Fibroblast of pulmonary artery (primary cell): ENCODE measurements around the gene EPHB1.

ENCODE experiments used
- DNase-seq: peaks from one replicate; pipeline ENCODE4 v3.0.0-alpha.2; 2010; ENCODE audit warnings: low read depth
- H3K4me3 ChIP-seq: replicated peaks from 2 replicates; pipeline ENCODE4 v1.5.1; 2011; ENCODE audit warnings: low read depth, mild to moderate bottlenecking, control low read depth, low read length, moderate library complexity
- CTCF ChIP-seq: IDR thresholded peaks from 2 replicates; pipeline ENCODE4 v1.5.1; 2011; ENCODE audit warnings: mild to moderate bottlenecking, control low read depth, low read length, inconsistent platforms; ENCODE audit errors: missing control alignments

Gene EPHB1

GRCh38 chr3:135158520-135158919 is 363.5 kb downstream of the EPHB1 start:
- no peak for TF ChIP-seq CTCF
- DNase-seq = no peak
- no peak overlapping the region for H3K4me3 ChIP-seq

GRCh38 chr3:135159681-135160247 is 364.7 kb downstream of the EPHB1 start:
- no peak for DNase-seq
- no peak for TF ChIP-seq CTCF

GRCh38 chr3:135161425-135161824 is 366.4 kb downstream of the EPHB1 start:
- no peak for DNase-seq
- H3K4me3 ChIP-seq = no peak overlapping the region
- no peak for TF ChIP-seq CTCF

More at GRCh38 chr3:135159681-135160247, 364.7 kb downstream of the EPHB1 start:
- H3K4me3 ChIP-seq = no peak overlapping the region

GRCh38 chr3:135163701-135164100 is 368.6 kb downstream of the EPHB1 start:
- H3K4me3 ChIP-seq = no peak overlapping the region
- DNase-seq = no peak
- TF ChIP-seq CTCF = no peak

GRCh38 chr3:135165260-135165659 is 370.2 kb downstream of the EPHB1 start:
- DNase-seq = no peak
- H3K4me3 ChIP-seq = no peak overlapping the region

GRCh38 chr3:135166266-135166825 is 371.3 kb downstream of the EPHB1 start:
- DNase-seq = no peak
- no peak for TF ChIP-seq CTCF
- H3K4me3 ChIP-seq = no peak overlapping the region

More at GRCh38 chr3:135165260-135165659, 370.2 kb downstream of the EPHB1 start:
- TF ChIP-seq CTCF = no peak

- no peak overlapping the region for H3K4me3 ChIP-seq
- TF ChIP-seq CTCF = no peak
- DNase-seq = no peak
Measured at GRCh38 chr3:135168822-135169221, 373.8 kb downstream of the EPHB1 start.
